OCI-LY7 (cell line): ENCODE results near the gene PLA2R1.

Source experiments
- CTCF ChIP-seq: fragments of 200-600 bp; sonication (generic); conservative IDR thresholded peaks from 2 replicates; pipeline ENCODE4 v1.5.1; 2014; ENCODE audit warnings: mild to moderate bottlenecking, antibody characterized with exemption, low read length, moderate library complexity, mixed read lengths
- EZH2phosphoT487 ChIP-seq: fragments of 200-600 bp; sonication (generic); IDR thresholded peaks from 2 replicates; pipeline ENCODE4 v1.6.1; 2018; ENCODE audit warnings: low read depth, borderline replicate concordance, mild to moderate bottlenecking, mixed run types, antibody characterized with exemption, low read length, moderate library complexity, mixed read lengths

DNA sequence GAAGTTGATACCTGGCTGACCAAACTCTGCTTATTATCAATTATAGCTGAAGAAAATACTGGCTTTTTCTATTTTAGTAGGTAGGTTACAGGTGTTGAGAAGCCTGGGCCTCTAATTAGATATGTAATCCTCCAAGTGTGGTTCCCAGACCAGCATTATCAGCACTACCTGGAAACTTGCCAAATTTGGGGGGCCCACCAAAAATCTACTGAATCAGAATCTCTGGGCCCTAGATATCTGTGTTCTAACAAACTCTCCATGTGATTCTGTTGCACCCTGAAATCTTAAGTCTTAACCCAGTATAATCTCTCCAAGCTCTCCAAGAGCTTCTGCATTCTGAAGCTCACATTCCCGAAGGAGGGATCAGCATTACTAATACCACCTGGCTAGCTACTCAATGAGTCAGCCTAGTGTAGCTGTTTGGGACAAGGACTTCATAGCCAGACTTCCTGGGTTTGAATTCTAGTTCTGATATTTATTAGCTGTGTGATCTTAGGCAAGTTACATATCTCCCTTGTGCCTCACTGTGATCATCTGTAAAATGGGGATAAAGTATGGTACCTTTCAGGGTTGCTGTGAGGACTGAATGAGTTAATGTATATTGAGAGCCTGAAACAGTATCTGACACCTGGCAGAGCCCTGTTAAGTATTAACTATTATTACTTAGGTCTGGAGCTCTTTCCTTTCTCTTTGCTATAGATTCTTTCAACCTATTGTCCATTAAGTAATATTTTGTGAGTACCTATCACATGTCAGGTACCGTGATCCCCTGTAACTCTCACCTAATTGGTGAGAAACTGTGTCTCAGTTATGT is 170.3 kb downstream of the PLA2R1 start:
- no peak for TF ChIP-seq CTCF
- no peak for TF ChIP-seq EZH2phosphoT487
